ENCODE data around the gene DPP6. TPM values are rescaled to one million over a fixed set of nuclear protein-coding genes. Genes with fewer than 3 reads are reported as not detected.

DPP6 gene
- polyA plus RNA-seq, 1 donor (not counting 4 experiments of a cell fraction or from before 2014, with no cell fraction given): not detected

- DNase-seq (ENCODE audit: low read depth, low spot score): no peak
- no peak overlapping the region for H3K27ac ChIP-seq (ENCODE audit: control insufficient read depth, insufficient read depth, low read length)
- no peak overlapping the region for H3K4me2 ChIP-seq (ENCODE audit: control insufficient read depth, extremely low read depth, insufficient read depth, low read depth, low read length)
- H3K4me3 ChIP-seq (ENCODE audit: control insufficient read depth in 2 of 3, extremely low read depth in 1 of 3, insufficient read depth in 2 of 3, low read depth in 1 of 3, low read length in 3 of 3): no peak overlapping the region
- H3K79me2 ChIP-seq (ENCODE audit: control insufficient read depth, insufficient read depth, low read length): no peaks in the 10 kb centered on the region
- TF ChIP-seq CTCF (optimal IDR thresholded peaks at IDR 0.05 in 1 of 3, IDR thresholded peaks at IDR 0.05 in 1 of 3, conservative IDR thresholded peaks at IDR 0.05 in 1 of 3; ENCODE audit: extremely low read depth in 1 of 3, insufficient read depth in 2 of 3, low read length in 3 of 3) (no peak), EZH2 (IDR thresholded peaks at IDR 0.05; ENCODE audit: low read length) (no peak)
- H4K20me1 ChIP-seq (ENCODE audit: control insufficient read depth, extremely low read depth, insufficient read depth, low read length): no peaks in the 10 kb centered on the region
- no peaks in the 10 kb centered on the region for H3K4me1 ChIP-seq (ENCODE audit: control insufficient read depth, extremely low read depth, insufficient read depth, low read length)
- H3K27me3 ChIP-seq (ENCODE audit: control insufficient read depth, extremely low read depth, insufficient read depth, low read length): no peaks in the 10 kb centered on the region
- H3K9ac ChIP-seq (ENCODE audit: control insufficient read depth, extremely low read depth, insufficient read depth, low read length): no peak overlapping the region
- dilution Hi-C loops (cut with MboI; ENCODE audit: extremely low pct_ligation_motif_present, low sequenced_read_pairs): no loop called here
- H3K36me3 ChIP-seq (ENCODE audit: control insufficient read depth in 2 of 2, extremely low read depth in 1 of 2, insufficient read depth in 2 of 2, low read length in 2 of 2): no peaks in the 10 kb centered on the region
- H3K9me1 ChIP-seq (ENCODE audit: control insufficient read depth, extremely low read depth, insufficient read depth, low read length): no peaks in the 10 kb centered on the region
- H2AFZ ChIP-seq (ENCODE audit: control insufficient read depth, low read length): no peak overlapping the region
- FAIRE-seq: no peak
- peaks cover 3% of the 10 kb centered on the region for H3K9me3 ChIP-seq (ENCODE audit: control insufficient read depth, low read depth, low read length)
Observed at GRCh38 chr7:154426778-154427177, 374.6 kb downstream of the DPP6 start.

GRCh38 chr7:154427533-154427932 lies 375.3 kb downstream of the DPP6 start:
- Histone ChIP-seq H3K27ac (ENCODE audit: control insufficient read depth, insufficient read depth, low read length) (no peak overlapping the region), H3K9me1 (ENCODE audit: control insufficient read depth, extremely low read depth, insufficient read depth, low read length) (no peaks in the 10 kb centered on the region), H3K9me3 (ENCODE audit: control insufficient read depth, low read depth, low read length) (peaks cover 3% of the 10 kb centered on the region), H3K4me3 (ENCODE audit: control insufficient read depth in 2 of 3, extremely low read depth in 1 of 3, insufficient read depth in 2 of 3, low read depth in 1 of 3, low read length in 3 of 3) (no peak overlapping the region), H3K27me3 (ENCODE audit: control insufficient read depth, extremely low read depth, insufficient read depth, low read length) (no peaks in the 10 kb centered on the region), H3K9ac (ENCODE audit: control insufficient read depth, extremely low read depth, insufficient read depth, low read length) (no peak overlapping the region), H2AFZ (ENCODE audit: control insufficient read depth, low read length) (no peak overlapping the region), H3K4me2 (ENCODE audit: control insufficient read depth, extremely low read depth, insufficient read depth, low read depth, low read length) (no peak overlapping the region), H3K4me1 (ENCODE audit: control insufficient read depth, extremely low read depth, insufficient read depth, low read length) (no peaks in the 10 kb centered on the region), H3K36me3 (ENCODE audit: control insufficient read depth in 2 of 2, extremely low read depth in 1 of 2, insufficient read depth in 2 of 2, low read length in 2 of 2) (no peaks in the 10 kb centered on the region), H4K20me1 (ENCODE audit: control insufficient read depth, extremely low read depth, insufficient read depth, low read length) (no peaks in the 10 kb centered on the region), H3K79me2 (ENCODE audit: control insufficient read depth, insufficient read depth, low read length) (no peaks in the 10 kb centered on the region)
- no peak for FAIRE-seq
- dilution Hi-C loops (cut with MboI; ENCODE audit: extremely low pct_ligation_motif_present, low sequenced_read_pairs): no loop called here
- no peak for DNase-seq (ENCODE audit: low read depth, low spot score)
- TF ChIP-seq CTCF (optimal IDR thresholded peaks at IDR 0.05 in 1 of 3, IDR thresholded peaks at IDR 0.05 in 1 of 3, conservative IDR thresholded peaks at IDR 0.05 in 1 of 3; ENCODE audit: extremely low read depth in 1 of 3, insufficient read depth in 2 of 3, low read length in 3 of 3): no peak
- no peak for TF ChIP-seq EZH2 (IDR thresholded peaks at IDR 0.05; ENCODE audit: low read length)

Data from keratinocyte (primary cell).